SU-DHL-6 (cell line): ENCODE results near the gene PPP2R3B.

Experiments used
- H2AFZ ChIP-seq: fragments of 200-600 bp; sonication (generic); 2 replicates; pipeline ENCODE4 v1.6.1; 2014; ENCODE audit warnings: low read depth, mild to moderate bottlenecking, moderate library complexity, mixed read lengths, antibody characterized with exemption, low read length; ENCODE audit not compliant: severe bottlenecking
- H3F3A ChIP-seq: fragments of 200-600 bp; shearing (Covaris generic); 2 replicates; pipeline ENCODE4 v1.6.0; 2016; ENCODE audit warnings: antibody characterized with exemption, mild to moderate bottlenecking; ENCODE audit not compliant: insufficient read depth
- H3K27ac ChIP-seq: fragments of 200-600 bp; sonication (generic); 2 replicates; pipeline ENCODE4 v1.5.1; 2016; ENCODE audit warnings: low read depth, mild to moderate bottlenecking, low read length, moderate library complexity, mixed read lengths
- H3K27me3 ChIP-seq: fragments of 200-600 bp; sonication (generic), shearing (Covaris generic); 2 replicates; pipeline ENCODE4 v1.6.0; 2014; ENCODE audit warnings: mild to moderate bottlenecking, low read length
- H3K36me3 ChIP-seq: fragments of 200-600 bp; sonication (generic); 2 replicates; pipeline ENCODE4 v1.6.1; 2014; ENCODE audit warnings: mild to moderate bottlenecking, low read length, mixed read lengths
- H3K4me2 ChIP-seq: fragments of 300-600, 200-600 bp; shearing (Covaris generic), sonication (generic); 2 replicates; pipeline ENCODE4 v1.6.0; 2014; ENCODE audit warnings: low read length, low read depth, mild to moderate bottlenecking; ENCODE audit not compliant: poor library complexity, severe bottlenecking
- H3K4me3 ChIP-seq: fragments of 200-600 bp; sonication (generic); 2 replicates; pipeline ENCODE4 v1.5.1; 2014; ENCODE audit warnings: antibody characterized with exemption, low read length, mild to moderate bottlenecking, mixed read lengths; ENCODE audit not compliant: insufficient read depth, poor library complexity, severe bottlenecking
- H3K79me2 ChIP-seq: fragments of 200-600 bp; sonication (generic); 2 replicates; pipeline ENCODE4 v1.6.1; 2014; ENCODE audit warnings: mild to moderate bottlenecking, low read length, moderate library complexity; ENCODE audit not compliant: insufficient read depth
- H3K9ac ChIP-seq: fragments of 200-600 bp; sonication (generic); 2 replicates; pipeline ENCODE4 v1.7.0; 2014; ENCODE audit warnings: mild to moderate bottlenecking, low read length
- H3K9me2 ChIP-seq: fragments of 200-600 bp; sonication (generic); replicated peaks from 2 replicates; pipeline ENCODE4 v1.6.1; 2014; ENCODE audit warnings: low read length; ENCODE audit not compliant: insufficient read depth
- H3K9me3 ChIP-seq: fragments of 200-600 bp; sonication (generic); 2 replicates; pipeline ENCODE4 v1.6.1; 2014; ENCODE audit warnings: low read length, mixed read lengths; ENCODE audit not compliant: insufficient read depth
- H4K20me1 ChIP-seq: fragments of 200-600 bp; sonication (generic); 2 replicates; pipeline ENCODE4 v1.6.1; 2014; ENCODE audit warnings: low read depth, mild to moderate bottlenecking, antibody characterized with exemption, low read length, moderate library complexity, mixed read lengths
- CTCF ChIP-seq: fragments of 200-600 bp; sonication (generic); IDR thresholded peaks from one replicate; pipeline ENCODE4 v1.5.1; 2017; ENCODE audit warnings: antibody characterized with exemption, mild to moderate bottlenecking, low read length, moderate library complexity; ENCODE audit not compliant: insufficient read depth, poor library complexity, severe bottlenecking
- EZH2phosphoT487 ChIP-seq: fragments of 200-600 bp; sonication (generic), shearing (Covaris generic); conservative IDR thresholded peaks from 2 replicates; pipeline ENCODE4 v1.6.1; 2018; ENCODE audit warnings: mild to moderate bottlenecking, antibody characterized with exemption, low read length, moderate library complexity, mixed read lengths

The PPP2R3B gene

GRCh38 chrX:341541-342101 is 45.1 kb downstream of the PPP2R3B start:
- H3K36me3 ChIP-seq: no peaks in the 10 kb centered on the region
- H4K20me1 ChIP-seq: no peaks in the 10 kb centered on the region
- H3K4me2 ChIP-seq: no peak overlapping the region
- no peak overlapping the region for H3K9ac ChIP-seq
- H3K9me3 ChIP-seq: no peaks in the 10 kb centered on the region
- H3F3A ChIP-seq: no peaks in the 10 kb centered on the region
- H3K27ac ChIP-seq: no peak overlapping the region
- H3K79me2 ChIP-seq: no peaks in the 10 kb centered on the region
- no peaks in the 10 kb centered on the region for H3K27me3 ChIP-seq
- H2AFZ ChIP-seq: no peak overlapping the region
- no peak overlapping the region for H3K4me3 ChIP-seq
- H3K9me2 ChIP-seq: no peaks in the 10 kb centered on the region
- TF ChIP-seq EZH2phosphoT487 (no peak), CTCF (no peak)

GRCh38 chrX:340641-341423 is 45.9 kb downstream of the PPP2R3B start:
- H3K4me2 ChIP-seq: no peak overlapping the region
- no peak overlapping the region for H3K4me3 ChIP-seq
- no peaks in the 10 kb centered on the region for H4K20me1 ChIP-seq
- H3K27me3 ChIP-seq: no peaks in the 10 kb centered on the region
- H3K36me3 ChIP-seq: no peaks in the 10 kb centered on the region
- H2AFZ ChIP-seq: no peak overlapping the region
- H3K79me2 ChIP-seq: no peaks in the 10 kb centered on the region
- TF ChIP-seq EZH2phosphoT487 (no peak), CTCF (no peak)
- H3K9ac ChIP-seq: no peak overlapping the region
- no peaks in the 10 kb centered on the region for H3F3A ChIP-seq
- H3K9me3 ChIP-seq: no peaks in the 10 kb centered on the region
- no peak overlapping the region for H3K27ac ChIP-seq
- no peaks in the 10 kb centered on the region for H3K9me2 ChIP-seq

- no peaks in the 10 kb centered on the region for H3F3A ChIP-seq
- no peaks in the 10 kb centered on the region for H3K36me3 ChIP-seq
These were observed 46.6 kb downstream of the PPP2R3B start for GRCh38 chrX:340121-340520.

More at GRCh38 chrX:340121-340520, 46.6 kb downstream of the PPP2R3B start:
- no peak overlapping the region for H3K4me2 ChIP-seq
- no peak overlapping the region for H2AFZ ChIP-seq
- H3K27me3 ChIP-seq: no peaks in the 10 kb centered on the region
- H3K9ac ChIP-seq: no peak overlapping the region
- no peak overlapping the region for H3K27ac ChIP-seq
- TF ChIP-seq CTCF: no peak
- TF ChIP-seq EZH2phosphoT487: no peak
- H3K79me2 ChIP-seq: no peaks in the 10 kb centered on the region
- H3K9me3 ChIP-seq: no peaks in the 10 kb centered on the region
- no peaks in the 10 kb centered on the region for H3K9me2 ChIP-seq
- H4K20me1 ChIP-seq: no peaks in the 10 kb centered on the region
- no peak overlapping the region for H3K4me3 ChIP-seq
